Lung (tissue), 12 donors: ENCODE results near the gene UBASH3B. TPM values are rescaled to one million over a fixed set of nuclear protein-coding genes. Genes with fewer than 3 reads are reported as not detected.

Source experiments
- ATAC-seq: fragments of 200-7000 bp; cut with Tn5 transposase; one replicate; pipeline ENCODE4 v1.9.1; 2020; ENCODE audit warnings: moderate number of reproducible peaks; ENCODE audit not compliant: insufficient read depth, low FRiP score
- DNase-seq, 3 donors: peaks; one replicate each; pipeline ENCODE4 v3.0.0-alpha.2; 2013 to 2017
- H3K27ac ChIP-seq, 2 donors: one replicate each; pipeline ENCODE4 v1.5.1; 2013; ENCODE audit warnings: mild to moderate bottlenecking in 2 of 2, moderate library complexity in 2 of 2, control low read depth in 1 of 2, inconsistent platforms in 1 of 2, low read depth in 1 of 2, low read length in 1 of 2
- H3K27me3 ChIP-seq, 3 donors: one replicate each; pipeline ENCODE4 v1.5.1; 2013; ENCODE audit warnings: low read length in 2 of 3; ENCODE audit not compliant: control insufficient read depth in 3 of 3, insufficient read depth in 3 of 3
- H3K36me3 ChIP-seq, 4 donors: one replicate each; pipeline ENCODE4 v1.5.1; 2013; ENCODE audit warnings: low read length in 4 of 4, mild to moderate bottlenecking in 1 of 4, moderate library complexity in 1 of 4; ENCODE audit not compliant: control insufficient read depth in 4 of 4, insufficient read depth in 4 of 4
- H3K4me1 ChIP-seq, 5 donors: one replicate each; pipeline ENCODE4 v1.5.1; 2013; ENCODE audit warnings: low read length in 5 of 5, mild to moderate bottlenecking in 2 of 5, moderate library complexity in 1 of 5; ENCODE audit not compliant: control insufficient read depth in 5 of 5, insufficient read depth in 5 of 5
- H3K4me3 ChIP-seq: one replicate; pipeline ENCODE4 v1.5.1; 2013; ENCODE audit warnings: mild to moderate bottlenecking, control low read depth, moderate library complexity
- H3K9ac ChIP-seq, 2 donors: one replicate each; pipeline ENCODE4 v1.5.1; 2013; ENCODE audit warnings: low read length in 2 of 2, control low read depth in 1 of 2; ENCODE audit not compliant: insufficient read depth in 1 of 2
- H3K9me3 ChIP-seq, 4 donors: one replicate each; pipeline ENCODE4 v1.5.1; 2013; ENCODE audit warnings: low read length in 3 of 4, mild to moderate bottlenecking in 1 of 4, moderate library complexity in 1 of 4; ENCODE audit not compliant: control insufficient read depth in 4 of 4, insufficient read depth in 3 of 4
- CTCF ChIP-seq: IDR thresholded peaks from 2 replicates; pipeline ENCODE4 v1.5.1; 2012; ENCODE audit warnings: mild to moderate bottlenecking; ENCODE audit errors: control extremely low read depth, extremely low read depth
- WGBS, 2 donors: extraction: QIAGEN DNeasy Blood & Tissue Kit; methylation state at CpG; one replicate each; pipeline ENCODE4 v1.1.7; 2013; 5-methylcytosine and 5-hydroxymethylcytosine counted together
- polyA plus RNA-seq, 2 donors: library from polyadenylated mRNA; stranded (reverse); fragments of 200-250 nt; gene quantifications; one replicate each; pipeline ENCODE4 v1.2.1, GENCODE V29; 2013
- total RNA-seq, 2 donors: library from RNA; depleted of rRNA in 1 of 2; stranded (reverse); fragments of >200 nt in 1 of 2; gene quantifications; one replicate each; pipeline ENCODE4 v1.2.1, GENCODE V29; 2014 to 2021
- donor health status: control.
- donor health status: control.
- donor health status: Bipolar disorder and iron deficiency.
- donor health status: healthy.
- donor health status: DM: yes; HTN: yes; CAD: no.

The UBASH3B gene
- total and polyA plus RNA-seq, 4 donors: 5.8 to 51.2 (median 12.4) TPM

- no peak for ATAC-seq
- Histone ChIP-seq H3K27me3 (no peaks in the 10 kb centered on the region), H3K9ac (no peak overlapping the region), H3K36me3 (no peaks in the 10 kb centered on the region), H3K4me1 (peaks cover 0 to 11% (median 0%) of the 10 kb centered on the region in 5 donors), H3K4me3 (no peak overlapping the region), H3K9me3 (peaks cover 0 to 2% (median 0%) of the 10 kb centered on the region in 4 donors), H3K27ac (peak overlapping the region in 1 of 2 donors; percentile 22)
- 30 to 41% methylated on average over 8 of the region's 8 CpGs for WGBS, 2 donors
- peak in 2 of 3 donors; percentile 73 to 89 for DNase-seq
- no peak for TF ChIP-seq CTCF
Measured at GRCh38 chr11:122816761-122817520, 161.4 kb downstream of the UBASH3B start.

- Histone ChIP-seq H3K9me3 (peaks cover 0 to 2% (median 0%) of the 10 kb centered on the region in 4 donors), H3K27ac (no peak overlapping the region), H3K36me3 (no peaks in the 10 kb centered on the region), H3K27me3 (no peaks in the 10 kb centered on the region), H3K4me1 (peaks cover 0 to 7% (median 0%) of the 10 kb centered on the region in 5 donors), H3K4me3 (no peak overlapping the region), H3K9ac (no peak overlapping the region)
- no peak for ATAC-seq
- 66 to 91% methylated on average over 2 of the region's 2 CpGs for WGBS, 2 donors
- DNase-seq: no peak
- no peak for TF ChIP-seq CTCF
Measured at GRCh38 chr11:122820158-122820557, 164.6 kb downstream of the UBASH3B start.

GRCh38 chr11:122821169-122821568 lies 165.6 kb downstream of the UBASH3B start:
- Histone ChIP-seq H3K36me3 (no peaks in the 10 kb centered on the region), H3K27ac (no peak overlapping the region), H3K9me3 (peaks cover 0 to 2% (median 0%) of the 10 kb centered on the region in 4 donors), H3K4me1 (peaks cover 0 to 7% (median 0%) of the 10 kb centered on the region in 5 donors), H3K9ac (no peak overlapping the region), H3K27me3 (no peaks in the 10 kb centered on the region), H3K4me3 (no peak overlapping the region)
- no peak for DNase-seq
- ATAC-seq: no peak
- no peak for TF ChIP-seq CTCF
